Thymus (tissue), 11 donors: ENCODE data around the gene MRPL53. TPM values are rescaled to one million over a fixed set of nuclear protein-coding genes. Genes with fewer than 3 reads are reported as not detected.

Experiments
- DNase-seq, 9 donors: peaks; one replicate each; pipeline ENCODE4 v3.0.0-alpha.2; 2013; ENCODE audit warnings: low spot score in 9 of 9, low read depth in 6 of 9, missing footprints in 1 of 9
- H3K27ac ChIP-seq, 2 donors: one replicate each; pipeline ENCODE4 v1.5.1; 2013; ENCODE audit warnings: control low read depth in 1 of 2, low read depth in 1 of 2, low read length in 1 of 2, mild to moderate bottlenecking in 1 of 2, moderate library complexity in 1 of 2
- H3K27me3 ChIP-seq, 2 donors: one replicate each; pipeline ENCODE4 v1.5.1; 2013; ENCODE audit warnings: low read length in 1 of 2; ENCODE audit not compliant: control insufficient read depth in 2 of 2, insufficient read depth in 1 of 2
- H3K36me3 ChIP-seq, 2 donors: one replicate each; pipeline ENCODE4 v1.5.1; 2013; ENCODE audit warnings: low read length in 1 of 2, mild to moderate bottlenecking in 1 of 2, moderate library complexity in 1 of 2; ENCODE audit not compliant: control insufficient read depth in 2 of 2, insufficient read depth in 2 of 2
- H3K4me1 ChIP-seq, 2 donors: one replicate each; pipeline ENCODE4 v1.5.1; 2013; ENCODE audit warnings: low read length in 2 of 2; ENCODE audit not compliant: control insufficient read depth in 2 of 2, insufficient read depth in 2 of 2
- H3K4me3 ChIP-seq, 2 donors: one replicate each; pipeline ENCODE4 v1.5.1; 2013; ENCODE audit warnings: low read length in 2 of 2, control low read depth in 1 of 2, mild to moderate bottlenecking in 1 of 2
- H3K9me3 ChIP-seq, 2 donors: one replicate each; pipeline ENCODE4 v1.5.1; 2013; ENCODE audit warnings: low read length in 1 of 2, mild to moderate bottlenecking in 1 of 2; ENCODE audit not compliant: control insufficient read depth in 2 of 2, insufficient read depth in 1 of 2
- WGBS: extraction: QIAGEN DNeasy Blood & Tissue Kit; methylation state at CpG from one replicate; pipeline ENCODE4 v1.1.7; 2013; 5-methylcytosine and 5-hydroxymethylcytosine counted together
- polyA plus RNA-seq: library from polyadenylated mRNA; stranded (reverse); fragments of 200-250 nt; gene quantifications from one replicate; pipeline ENCODE4 v1.2.3, GENCODE V29; 2013
- total RNA-seq: library from RNA; stranded (reverse); fragments of 120-200 nt; gene quantifications from one replicate; pipeline ENCODE4 v1.2.4, GENCODE V29; 2013
- donor health status: healthy.

The MRPL53 gene
- total and polyA plus RNA-seq, 2 donors, result 67.7 to 101 TPM

GRCh38 chr2:74512744-74513604, 40.5 kb upstream of the MRPL53 start:
- Histone ChIP-seq H3K36me3 (no peaks in the 10 kb centered on the region), H3K9me3 (peaks cover 0 to 21% of the 10 kb centered on the region in 2 donors), H3K4me1 (peaks cover 16 to 37% of the 10 kb centered on the region in 2 donors), H3K27ac (no peak overlapping the region), H3K27me3 (peaks cover 76 to 99% of the 10 kb centered on the region in 2 donors), H3K4me3 (no peak overlapping the region)
- 12% methylated on average over 36 of the region's 36 CpGs for WGBS
- no peak for DNase-seq

- WGBS, result 54% methylated on average over 11 of the region's 11 CpGs
- Histone ChIP-seq H3K27ac (no peak overlapping the region), H3K4me1 (peaks cover 24 to 45% of the 10 kb centered on the region in 2 donors), H3K4me3 (no peak overlapping the region), H3K27me3 (peaks cover 66 to 85% of the 10 kb centered on the region in 2 donors), H3K9me3 (peaks cover 0 to 21% of the 10 kb centered on the region in 2 donors), H3K36me3 (peaks cover 0 to 2% of the 10 kb centered on the region in 2 donors)
- DNase-seq, result no peak
Observed at GRCh38 chr2:74511104-74511989, 38.9 kb upstream of the MRPL53 start.

GRCh38 chr2:74510272-74510671, 37.8 kb upstream of the MRPL53 start:
- 93% methylated on average over 4 of the region's 4 CpGs for WGBS
- H3K4me1 ChIP-seq, result peaks cover 16 to 39% of the 10 kb centered on the region in 2 donors
- peaks cover 8 to 10% of the 10 kb centered on the region in 2 donors for H3K36me3 ChIP-seq
- peaks cover 59 to 83% of the 10 kb centered on the region in 2 donors for H3K27me3 ChIP-seq
- DNase-seq, result no peak
- H3K9me3 ChIP-seq, result peaks cover 0 to 17% of the 10 kb centered on the region in 2 donors
- H3K4me3 ChIP-seq, result no peak overlapping the region
- H3K27ac ChIP-seq, result no peak overlapping the region

GRCh38 chr2:74507926-74508520, 35.5 kb upstream of the MRPL53 start:
- peak overlapping the region; percentile 98 for H3K27ac ChIP-seq
- H3K27me3 ChIP-seq, result peaks cover 59 to 83% of the 10 kb centered on the region in 2 donors
- no peak for DNase-seq
- H3K4me1 ChIP-seq, result peaks cover 18 to 29% of the 10 kb centered on the region in 2 donors
- peaks cover 13 to 15% of the 10 kb centered on the region in 2 donors for H3K36me3 ChIP-seq
- WGBS, result 18% methylated on average over 38 of the region's 38 CpGs
- peaks cover 2% of the 10 kb centered on the region in 2 donors for H3K9me3 ChIP-seq
- H3K4me3 ChIP-seq, result peak overlapping the region; percentile 76 to 95

- WGBS, result 1% methylated on average over 56 of the region's 56 CpGs
- H3K27me3 ChIP-seq, result peaks cover 61 to 83% of the 10 kb centered on the region in 2 donors
Observed at GRCh38 chr2:74507145-74507925, 34.9 kb upstream of the MRPL53 start, which contains the start of gene PCGF1. Gene PCGF1 (minus strand): TSS chr2:74507695. CDS start chr2:74507668, 27 bp downstream.

GRCh38 chr2:74505448-74506246, 33.2 kb upstream of the MRPL53 start:
- Histone ChIP-seq H3K4me3 (no peak overlapping the region), H3K4me1 (peaks cover 21 to 41% of the 10 kb centered on the region in 2 donors), H3K27ac (no peak overlapping the region), H3K27me3 (peaks cover 65 to 83% of the 10 kb centered on the region in 2 donors), H3K36me3 (peaks cover 13 to 15% of the 10 kb centered on the region in 2 donors), H3K9me3 (peaks cover 0 to 2% of the 10 kb centered on the region in 2 donors)
- WGBS, result over 99% methylated on average over 14 of the region's 14 CpGs
- no peak for DNase-seq

More at GRCh38 chr2:74507145-74507925, 34.9 kb upstream of the MRPL53 start, which contains the start of gene PCGF1:
- peaks cover 21 to 36% of the 10 kb centered on the region in 2 donors for H3K4me1 ChIP-seq
- H3K9me3 ChIP-seq, result peaks cover 0 to 2% of the 10 kb centered on the region in 2 donors
- DNase-seq, result peak; percentile 98 to 100 (median 99)
- H3K27ac ChIP-seq, result peak within 1 kb of the TSS; percentile 98
- H3K4me3 ChIP-seq, result peak within 1 kb of the TSS; percentile 76 to 95
- peaks cover 13 to 15% of the 10 kb centered on the region in 2 donors for H3K36me3 ChIP-seq

GRCh38 chr2:74504591-74504990, 32.1 kb upstream of the MRPL53 start:
- Histone ChIP-seq H3K27me3 (peaks cover 66 to 83% of the 10 kb centered on the region in 2 donors), H3K4me1 (peaks cover 21 to 45% of the 10 kb centered on the region in 2 donors), H3K27ac (no peak overlapping the region), H3K36me3 (peaks cover 13 to 15% of the 10 kb centered on the region in 2 donors), H3K9me3 (peaks cover 0 to 2% of the 10 kb centered on the region in 2 donors), H3K4me3 (no peak overlapping the region)
- DNase-seq, result no peak
- 98% methylated on average over 3 of the region's 3 CpGs for WGBS
